OCI-LY3 (cell line): ENCODE data around the gene C5AR1.

Experiments used
- H2AFZ ChIP-seq: fragments of 200-600, 300-600 bp; shearing (Covaris generic); 2 replicates; pipeline ENCODE4 v1.6.0; 2014; ENCODE audit warnings: antibody characterized with exemption, low read depth, low read length
- H3K27ac ChIP-seq: fragments of 200-600, 300-600 bp; sonication (generic); 2 replicates; pipeline ENCODE4 v1.5.1; 2014; ENCODE audit warnings: mild to moderate bottlenecking, low read length, moderate library complexity, mixed read lengths
- H3K27me3 ChIP-seq: fragments of 200-600, 300-600 bp; sonication (generic); 2 replicates; pipeline ENCODE4 v1.6.1; 2014; ENCODE audit warnings: low read depth, low read length, mixed read lengths
- H3K36me3 ChIP-seq: fragments of 200-600, 300-600 bp; sonication (generic); replicated peaks from 2 replicates; pipeline ENCODE3; 2014; ENCODE audit warnings: low read depth, low read length, mixed read lengths
- H3K4me1 ChIP-seq: fragments of 300-600, 200-600 bp; sonication (generic); 2 replicates; pipeline ENCODE4 v1.6.1; 2014; ENCODE audit warnings: low read length, mixed read lengths
- H3K4me2 ChIP-seq: fragments of 200-600, 300-600 bp; sonication (generic); 2 replicates; pipeline ENCODE4 v1.6.1; 2014; ENCODE audit warnings: low read length, mixed read lengths
- H3K4me3 ChIP-seq: fragments of 300-600, 200-600 bp; sonication (generic); 2 replicates; pipeline ENCODE4 v1.5.1; 2014; ENCODE audit warnings: antibody characterized with exemption, mild to moderate bottlenecking, low read length, moderate library complexity
- H3K79me2 ChIP-seq: fragments of 300-600, 200-600 bp; shearing (Covaris generic); 2 replicates; pipeline ENCODE4 v1.6.1; 2014; ENCODE audit warnings: mild to moderate bottlenecking, low read length, mixed read lengths
- H3K9ac ChIP-seq: fragments of 300-600, 200-600 bp; shearing (Covaris generic); 2 replicates; pipeline ENCODE4 v1.6.0; 2014; ENCODE audit warnings: mild to moderate bottlenecking, low read length, moderate library complexity
- H3K9me3 ChIP-seq: fragments of 200-600, 300-600 bp; shearing (Covaris generic); 2 replicates; pipeline ENCODE4 v1.6.1; 2014; ENCODE audit warnings: low read length, mixed read lengths; ENCODE audit not compliant: insufficient read depth
- H4K20me1 ChIP-seq: fragments of 200-600, 300-600 bp; sonication (generic); 2 replicates; pipeline ENCODE4 v1.6.1; 2016; ENCODE audit warnings: low read length, mixed read lengths; ENCODE audit not compliant: insufficient read depth
- CTCF ChIP-seq: fragments of 200-600, 300-600 bp; sonication (generic); IDR thresholded peaks from 2 replicates; pipeline ENCODE4 v1.5.1; 2014; ENCODE audit warnings: antibody characterized with exemption, low read length, low read depth
- EZH2phosphoT487 ChIP-seq: fragments of 200-600 bp; shearing (Covaris generic); IDR thresholded peaks from 2 replicates; pipeline ENCODE4 v1.6.1; 2018; ENCODE audit warnings: antibody characterized with exemption, mixed run types, low read depth

The C5AR1 gene

GRCh38 chr19:47309038-47309437, 623 bp upstream of the C5AR1 start:
- H3K9ac ChIP-seq = no peak overlapping the region
- no peak overlapping the region for H3K27ac ChIP-seq
- no peak overlapping the region for H3K4me3 ChIP-seq
- H3K4me2 ChIP-seq = no peak overlapping the region
- H2AFZ ChIP-seq = no peak overlapping the region
- no peaks in the 10 kb centered on the region for H4K20me1 ChIP-seq
- H3K4me1 ChIP-seq = peaks cover 7% of the 10 kb centered on the region; the same call in 1 of the 2 replicates
- H3K36me3 ChIP-seq = no peaks in the 10 kb centered on the region
- TF ChIP-seq CTCF = no peak
- no peak for TF ChIP-seq EZH2phosphoT487
- H3K9me3 ChIP-seq = no peaks in the 10 kb centered on the region
- H3K27me3 ChIP-seq = peaks cover 12% of the 10 kb centered on the region; the same call in 1 of the 2 replicates
- H3K79me2 ChIP-seq = no peaks in the 10 kb centered on the region

- no peaks in the 10 kb centered on the region for H3K36me3 ChIP-seq
- H3K9ac ChIP-seq = no peak overlapping the region
- no peaks in the 10 kb centered on the region for H4K20me1 ChIP-seq
- peaks cover 15% of the 10 kb centered on the region; the same call in 1 of the 2 replicates for H3K27me3 ChIP-seq
- no peak overlapping the region for H3K4me3 ChIP-seq
- TF ChIP-seq CTCF = no peak
- TF ChIP-seq EZH2phosphoT487 = no peak
- no peak overlapping the region for H3K4me2 ChIP-seq
- H2AFZ ChIP-seq = no peak overlapping the region
- H3K27ac ChIP-seq = no peak overlapping the region
- H3K9me3 ChIP-seq = no peaks in the 10 kb centered on the region
- H3K79me2 ChIP-seq = no peaks in the 10 kb centered on the region
- peaks cover 3% of the 10 kb centered on the region; the same call in 1 of the 2 replicates for H3K4me1 ChIP-seq
Observed at GRCh38 chr19:47310323-47310722, 662 bp downstream of the C5AR1 start.

GRCh38 chr19:47310819-47311218, 1.2 kb downstream of the C5AR1 start:
- H3K27me3 ChIP-seq = peaks cover 15% of the 10 kb centered on the region; the same call in 1 of the 2 replicates
- H3K4me1 ChIP-seq = no peaks in the 10 kb centered on the region
- H2AFZ ChIP-seq = no peak overlapping the region
- no peaks in the 10 kb centered on the region for H3K9me3 ChIP-seq
- H3K36me3 ChIP-seq = no peaks in the 10 kb centered on the region
- H4K20me1 ChIP-seq = no peaks in the 10 kb centered on the region
- TF ChIP-seq CTCF (no peak), EZH2phosphoT487 (no peak)
- no peaks in the 10 kb centered on the region for H3K79me2 ChIP-seq
- H3K4me3 ChIP-seq = no peak overlapping the region
- H3K27ac ChIP-seq = no peak overlapping the region
- H3K9ac ChIP-seq = no peak overlapping the region
- no peak overlapping the region for H3K4me2 ChIP-seq

GRCh38 chr19:47312366-47313006, 2.8 kb downstream of the C5AR1 start:
- Histone ChIP-seq H3K79me2 (no peaks in the 10 kb centered on the region), H3K4me3 (no peak overlapping the region), H3K4me2 (no peak overlapping the region), H3K36me3 (no peaks in the 10 kb centered on the region), H3K27ac (no peak overlapping the region), H2AFZ (no peak overlapping the region), H3K4me1 (no peaks in the 10 kb centered on the region), H3K27me3 (peaks cover 16% of the 10 kb centered on the region; the same call in 1 of the 2 replicates), H4K20me1 (no peaks in the 10 kb centered on the region), H3K9ac (no peak overlapping the region), H3K9me3 (no peaks in the 10 kb centered on the region)
- TF ChIP-seq EZH2phosphoT487 (no peak), CTCF (no peak)
